GM21390 (cell line): ENCODE measurements around the gene PGF.
"Not testable (repeated sequence)": the region's sequence is repeated elsewhere in the genome, so short reads cannot be mapped to it uniquely, and the experiment has no call there.

Source experiments
- ATAC-seq: cut with Tn5 transposase; IDR thresholded peaks from one replicate; pipeline ENCODE4 v1.9.1; 2021; ENCODE audit not compliant: unreplicated experiment

PGF gene

DNA sequence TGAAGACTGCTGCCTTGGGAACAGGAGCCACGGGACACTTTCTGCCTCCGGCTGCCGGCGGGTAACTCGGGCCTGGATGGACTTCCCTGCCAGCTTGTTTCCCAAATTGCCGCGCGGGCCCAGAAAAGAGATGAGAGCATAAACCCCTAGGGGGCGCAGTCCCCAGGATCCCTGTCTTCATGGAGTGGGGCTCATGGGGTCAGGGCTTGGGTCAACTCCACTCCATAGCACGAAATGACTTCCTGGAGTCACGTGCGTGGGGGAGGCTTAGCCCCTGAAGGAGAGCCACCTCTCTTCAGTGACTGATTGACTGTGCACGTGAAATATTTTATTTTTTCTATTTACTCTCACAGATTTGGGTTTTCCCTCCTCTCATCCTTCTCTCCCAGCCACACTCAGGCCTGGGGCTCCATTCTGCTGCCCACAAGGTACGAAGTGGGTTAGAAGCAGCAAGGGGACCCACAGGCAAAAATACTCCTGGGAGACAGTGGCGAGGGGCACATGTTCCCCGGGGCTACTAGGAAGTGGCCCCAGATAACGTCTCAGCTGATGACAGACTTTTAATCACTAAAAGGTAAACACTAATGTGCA, 10.0 kb downstream of the PGF start:
- ATAC-seq, result no peak

DNA sequence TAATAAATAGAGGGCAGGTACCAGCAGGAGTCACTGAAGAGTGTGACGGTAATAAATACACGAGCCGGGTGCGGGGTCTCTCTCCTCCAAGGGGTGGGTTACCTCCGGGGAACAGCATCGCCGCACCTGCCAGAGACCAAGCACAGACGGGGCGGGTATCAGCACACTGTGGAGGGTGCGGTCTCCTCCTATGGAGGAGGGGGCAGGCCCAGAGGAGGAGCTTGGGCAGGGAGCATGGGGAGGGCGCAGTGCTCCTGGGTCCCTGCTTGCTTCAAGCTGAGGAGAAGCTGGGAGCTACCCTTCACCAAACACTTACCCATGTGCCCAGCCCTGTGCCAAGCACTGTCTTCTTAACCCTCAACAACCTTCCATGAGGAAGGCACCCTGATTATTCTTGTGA, 12.8 kb downstream of the PGF start:
- ATAC-seq, result no peak

DNA sequence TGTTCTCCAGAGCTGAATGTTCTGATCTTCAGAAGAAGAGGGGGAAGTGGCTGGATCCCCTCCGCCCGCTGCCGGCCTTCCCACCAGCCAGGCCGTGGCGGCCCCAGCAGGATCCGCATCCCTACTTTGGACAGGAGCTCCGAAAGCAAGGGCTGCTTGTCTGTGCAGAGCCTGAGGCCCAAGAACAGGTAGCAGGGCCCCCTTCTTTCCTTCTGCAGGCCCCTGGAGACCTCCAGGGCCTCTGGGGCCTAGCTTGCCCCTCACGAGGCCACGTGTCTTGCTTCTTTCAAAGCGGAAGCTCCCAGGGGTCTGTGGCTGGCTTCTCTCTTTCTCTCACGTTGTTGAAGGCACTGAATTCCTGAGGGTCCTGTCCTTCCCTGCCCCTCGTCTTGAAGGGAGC, 13.2 kb downstream of the PGF start:
- no peak for ATAC-seq

DNA sequence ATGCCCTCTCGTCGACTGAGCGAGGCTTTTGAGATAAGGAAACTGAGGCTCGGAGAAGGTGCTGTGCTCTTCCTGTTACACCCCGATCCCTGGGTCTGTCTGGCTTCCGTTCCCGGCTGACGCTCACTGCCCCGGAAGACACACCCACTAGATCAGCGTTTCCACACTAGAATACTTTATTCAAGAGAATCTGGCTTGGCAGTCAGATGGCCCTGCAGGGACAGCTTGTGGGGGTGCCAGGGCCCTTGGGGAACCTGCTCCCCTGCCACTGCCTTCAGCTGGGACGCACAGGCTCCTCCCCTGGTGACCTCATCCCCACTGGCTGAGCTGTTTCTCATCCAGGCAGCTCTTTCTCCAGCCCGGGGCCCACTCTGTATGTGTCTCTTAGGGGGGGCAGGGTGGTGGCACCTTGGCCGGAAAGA, 13.7 kb downstream of the PGF start:
- ATAC-seq, result no peak

DNA sequence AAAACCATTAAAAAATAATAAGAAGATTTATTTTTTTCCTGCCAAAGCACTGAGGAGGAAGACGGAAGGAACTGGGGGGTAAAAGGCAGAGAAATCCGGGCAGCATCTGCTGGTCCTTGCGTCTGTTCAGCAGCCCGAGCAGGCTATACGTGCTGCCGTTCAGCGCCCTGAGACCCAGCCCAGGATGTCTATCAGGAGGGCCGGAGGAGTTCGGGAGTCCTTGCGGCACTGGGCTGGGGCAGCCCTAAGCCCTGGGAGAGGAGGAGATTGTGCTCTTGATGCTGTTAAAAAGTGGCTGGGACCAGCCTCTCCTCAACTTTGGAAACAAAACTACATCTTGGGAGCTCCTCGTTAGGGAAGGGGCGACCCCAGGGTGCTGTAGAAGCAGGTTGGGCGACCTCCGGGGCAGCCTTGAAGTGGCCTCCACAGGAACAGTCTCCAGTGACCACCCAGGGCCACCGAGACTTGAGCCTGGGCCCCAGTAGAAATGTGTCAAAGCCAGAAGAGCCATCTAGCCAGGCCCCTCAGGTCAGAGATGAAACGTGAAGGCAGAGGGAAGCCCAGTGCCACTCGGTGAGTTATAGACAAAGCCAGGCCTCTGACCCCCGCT, 14.3 kb downstream of the PGF start:
- no peak for ATAC-seq

DNA sequence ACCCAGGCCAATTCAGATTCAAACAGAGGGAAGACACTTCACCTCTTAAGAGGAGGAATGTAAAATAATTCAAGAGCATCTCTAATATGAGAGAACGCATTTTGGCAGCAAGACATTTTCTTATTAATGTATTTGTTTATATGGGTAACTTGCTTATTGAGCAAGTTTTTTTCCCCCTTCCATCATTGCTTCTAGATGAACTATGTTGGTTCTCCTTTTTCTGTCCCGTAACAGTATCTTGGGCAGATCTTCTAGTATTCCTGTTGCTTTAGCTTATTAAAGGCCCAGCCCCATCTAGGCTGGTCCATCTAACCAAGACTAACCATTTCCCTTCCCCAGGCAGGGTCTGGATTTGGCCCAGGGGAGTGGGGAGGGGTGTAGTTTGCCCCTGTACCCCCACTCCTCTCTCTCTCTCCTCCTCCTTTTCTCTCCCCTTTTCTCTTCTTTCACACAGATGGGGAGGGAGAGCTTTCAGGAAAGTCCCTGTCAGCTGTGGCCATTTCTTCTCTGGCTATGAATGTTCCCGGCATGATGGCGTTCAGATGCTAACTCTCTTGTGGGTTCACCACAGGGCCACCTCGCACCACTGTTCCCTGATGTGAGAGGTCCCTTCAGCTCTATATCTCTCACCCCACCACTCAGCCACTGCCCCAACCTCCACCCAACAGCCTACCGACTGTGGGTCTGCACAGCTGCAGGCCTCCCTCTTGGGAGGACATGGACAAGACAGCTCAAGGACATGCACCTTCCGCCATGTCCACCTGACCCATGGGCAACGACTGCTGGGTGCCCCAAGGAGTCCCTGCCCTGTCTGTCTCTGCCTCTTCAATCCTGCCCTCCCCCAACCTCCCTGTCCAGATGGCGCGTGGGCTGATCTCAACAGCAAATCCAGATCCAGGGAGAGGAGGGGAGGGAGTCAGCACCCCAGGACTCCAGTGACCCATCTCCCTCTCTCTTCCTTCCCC, 16.6 kb downstream of the PGF start:
- no peak for ATAC-seq

DNA sequence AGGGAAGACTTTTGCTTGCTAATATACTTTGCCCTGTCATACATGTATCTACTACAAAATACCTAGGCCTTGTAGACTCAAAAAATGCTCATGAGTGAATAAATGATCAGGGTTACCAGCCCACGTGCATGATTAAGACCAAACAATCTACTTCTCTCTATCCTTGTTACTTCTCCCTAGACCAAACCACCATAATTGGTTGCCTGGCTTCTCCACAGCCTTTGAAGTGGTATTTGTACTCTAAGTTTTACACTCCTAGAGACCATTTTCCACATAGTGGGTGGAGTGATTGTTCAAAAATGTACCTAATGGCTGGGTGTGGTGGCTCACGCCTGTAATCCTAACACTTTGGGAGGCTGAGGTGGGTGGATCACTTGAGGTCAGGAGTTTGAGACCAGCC, 18.2 kb downstream of the PGF start:
- no peak for ATAC-seq

DNA sequence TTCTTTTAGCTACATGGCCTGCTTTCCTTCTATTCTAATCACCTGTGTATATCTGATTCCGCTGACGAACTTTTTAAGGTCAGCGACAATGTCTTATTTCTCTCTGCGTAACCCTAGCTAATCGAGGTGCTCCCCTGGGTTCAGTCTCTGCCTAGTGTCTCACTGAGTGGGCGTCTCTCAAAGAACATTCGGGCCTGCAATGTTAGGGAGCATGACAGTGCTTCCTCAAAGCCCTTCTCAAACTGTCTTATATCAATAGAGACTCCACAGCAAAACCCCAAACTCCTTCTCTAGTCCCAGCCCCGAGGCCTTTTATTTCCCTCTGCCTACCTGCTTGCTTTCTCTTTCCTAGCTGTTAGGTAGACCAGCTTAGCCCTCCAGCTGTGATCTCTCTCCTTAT, 18.7 kb downstream of the PGF start:
- no peak for ATAC-seq

DNA sequence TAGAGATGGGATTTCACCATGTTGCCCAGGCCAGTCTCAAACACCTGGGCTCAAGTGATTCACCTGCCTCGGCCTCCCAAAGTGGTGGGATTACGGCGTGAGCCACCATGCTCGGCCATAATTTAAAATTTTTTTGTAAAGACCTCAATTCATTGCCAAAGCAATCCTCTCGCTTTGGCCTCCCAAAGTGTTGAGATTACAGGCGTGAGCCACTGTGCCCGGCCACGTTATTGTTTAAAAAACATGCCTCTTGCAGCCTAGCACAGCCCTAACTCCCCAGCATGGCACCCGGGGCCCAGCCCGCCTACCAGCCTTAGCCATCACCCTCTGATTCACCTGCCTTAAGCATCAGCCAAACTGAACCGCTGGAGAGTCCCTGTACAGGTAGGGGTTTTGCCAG, 19.2 kb downstream of the PGF start:
- no peak for ATAC-seq

DNA sequence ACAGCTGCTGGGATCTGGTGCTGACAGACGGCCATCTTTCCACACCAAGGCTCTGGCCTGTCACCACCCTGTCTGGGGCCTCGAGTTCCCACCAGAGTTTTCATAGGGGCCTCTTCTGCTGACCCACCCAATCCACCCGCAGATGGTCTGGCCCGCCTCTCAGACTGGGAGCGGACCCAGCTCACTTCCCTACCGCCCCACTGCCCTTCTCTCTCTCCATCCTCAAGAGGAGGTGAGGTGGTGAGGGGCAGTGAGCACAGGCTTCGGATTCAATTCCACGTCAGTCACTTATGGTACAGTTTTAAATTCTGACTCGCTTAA, 20.1 kb downstream of the PGF start:
- ATAC-seq, result no peak

DNA sequence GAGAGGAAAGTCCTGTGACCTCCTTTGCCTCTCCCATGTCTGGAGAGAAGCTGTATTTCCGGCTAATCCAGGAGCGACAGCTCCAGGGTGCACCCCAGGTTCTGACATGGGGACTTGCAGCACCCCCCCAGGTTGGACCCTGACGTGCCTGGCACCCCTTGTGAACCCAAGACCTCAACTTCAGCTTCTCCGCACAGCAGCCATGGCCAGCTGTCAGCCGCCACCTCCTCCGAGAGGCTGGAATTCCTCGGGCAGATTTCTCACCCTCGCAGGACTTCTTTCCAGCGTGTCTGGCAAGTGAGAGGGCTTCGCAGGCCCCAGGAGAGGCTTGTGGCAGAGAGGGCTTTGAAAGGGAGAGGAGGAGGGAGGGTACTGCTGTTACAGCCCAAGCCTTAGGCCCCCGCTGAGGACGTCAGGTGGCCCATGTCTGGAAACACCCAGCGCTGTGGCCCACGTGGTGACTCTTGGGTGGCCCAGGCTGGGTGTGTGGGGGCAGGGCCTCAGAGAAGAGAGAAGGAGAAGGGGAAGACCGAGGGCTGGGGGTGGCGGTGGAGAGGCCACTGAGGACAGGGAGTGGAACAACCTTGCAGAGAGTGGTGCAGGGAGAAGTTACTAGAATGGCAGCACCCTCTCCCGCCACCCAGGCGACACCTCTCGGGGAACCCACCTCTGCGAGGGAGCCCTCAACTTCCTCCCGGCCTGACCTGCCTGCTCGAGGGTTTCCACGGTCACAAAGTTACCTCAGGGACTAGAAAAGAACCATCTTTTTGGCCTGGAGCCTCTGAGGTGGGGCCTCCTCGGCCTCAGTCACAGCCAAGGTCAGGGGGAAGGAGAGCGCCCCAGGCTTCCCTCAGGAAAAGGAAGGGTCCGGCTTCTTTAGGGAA, 20.7 kb downstream of the PGF start:
- ATAC-seq, result no peak

DNA sequence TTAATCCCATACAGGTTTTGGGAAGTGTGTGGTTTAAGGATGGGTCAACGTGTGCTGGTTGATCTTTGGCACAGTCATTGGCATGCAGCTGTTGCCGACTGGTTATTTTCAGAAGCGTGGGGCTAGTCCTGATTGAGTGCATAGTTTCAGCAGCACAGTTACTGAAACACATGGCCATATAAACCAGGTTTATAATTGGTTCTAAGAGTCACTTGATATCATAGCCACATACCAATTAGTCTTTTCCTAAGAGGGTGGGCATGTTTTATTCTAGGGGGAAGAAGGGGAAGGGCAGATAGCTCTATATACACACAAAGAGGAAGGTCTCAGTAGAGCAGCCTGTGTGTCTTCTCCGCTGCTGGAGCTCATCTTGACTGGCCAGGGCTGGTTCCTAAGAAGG, 21.4 kb downstream of the PGF start:
- no peak for ATAC-seq

DNA sequence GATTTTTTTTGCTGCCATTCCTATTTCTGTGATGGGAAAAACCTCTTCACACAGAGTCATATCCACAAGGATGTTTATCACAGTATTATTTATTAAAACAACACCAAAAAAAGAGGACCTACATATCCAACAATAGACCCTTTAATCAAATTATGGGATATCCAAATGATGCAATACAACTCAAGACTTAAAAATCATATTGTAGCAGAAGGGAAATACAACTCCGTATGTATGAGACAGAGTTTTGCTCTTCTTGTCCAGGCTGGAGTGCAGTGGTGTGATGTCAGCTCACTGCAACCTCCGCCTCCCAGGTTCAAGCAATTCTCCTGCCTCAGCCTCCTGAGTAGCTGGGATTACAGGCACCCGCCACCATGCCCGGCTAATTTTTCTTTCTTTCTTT, 22.5 kb downstream of the PGF start:
- not testable (repeated sequence) for ATAC-seq

DNA sequence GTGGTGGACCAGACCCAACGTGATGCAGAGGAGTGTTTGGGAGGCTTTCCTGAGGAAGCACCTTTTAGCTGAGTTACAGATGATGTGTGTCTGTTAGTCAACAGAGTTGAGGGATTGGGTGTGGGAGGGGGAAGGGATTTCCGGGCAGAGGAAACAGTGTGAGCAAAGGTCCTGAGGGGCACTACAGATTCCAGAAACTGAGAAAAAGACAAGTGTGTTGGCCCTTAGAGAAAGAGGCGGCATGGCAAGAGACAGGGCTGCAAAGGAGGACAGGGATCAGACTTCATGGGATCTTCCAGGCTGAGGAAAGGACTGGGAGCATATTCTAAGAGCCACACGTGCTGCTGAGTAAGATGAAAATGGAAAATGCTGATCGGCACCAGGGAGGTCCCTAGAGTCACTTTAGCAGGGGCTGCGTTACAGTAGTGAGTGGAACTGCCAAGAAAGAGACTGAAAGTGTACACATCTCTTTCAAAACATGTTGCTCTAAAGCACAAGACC, 22.9 kb downstream of the PGF start:
- no peak for ATAC-seq

DNA sequence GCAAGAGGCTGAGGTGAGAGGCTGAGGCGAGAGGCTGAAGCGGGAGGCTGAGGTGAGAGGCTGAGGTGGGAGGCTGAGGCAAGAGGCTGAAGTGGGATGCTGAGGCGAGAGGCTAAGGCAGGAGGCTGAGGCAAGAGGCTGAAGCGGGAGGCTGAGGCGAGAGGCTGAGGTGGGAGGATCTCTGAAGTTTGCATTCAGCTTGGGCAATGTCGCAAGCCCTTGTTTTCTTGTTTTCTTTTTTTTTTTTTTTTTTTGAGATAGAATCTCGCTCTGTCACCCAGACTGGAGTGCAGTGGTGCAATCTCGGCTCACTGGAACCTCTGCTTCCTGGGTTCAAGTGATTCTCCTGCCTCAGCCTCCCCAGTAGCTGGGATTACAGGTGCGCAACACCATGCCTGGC, 23.7 kb downstream of the PGF start:
- ATAC-seq, result not testable (repeated sequence)

DNA sequence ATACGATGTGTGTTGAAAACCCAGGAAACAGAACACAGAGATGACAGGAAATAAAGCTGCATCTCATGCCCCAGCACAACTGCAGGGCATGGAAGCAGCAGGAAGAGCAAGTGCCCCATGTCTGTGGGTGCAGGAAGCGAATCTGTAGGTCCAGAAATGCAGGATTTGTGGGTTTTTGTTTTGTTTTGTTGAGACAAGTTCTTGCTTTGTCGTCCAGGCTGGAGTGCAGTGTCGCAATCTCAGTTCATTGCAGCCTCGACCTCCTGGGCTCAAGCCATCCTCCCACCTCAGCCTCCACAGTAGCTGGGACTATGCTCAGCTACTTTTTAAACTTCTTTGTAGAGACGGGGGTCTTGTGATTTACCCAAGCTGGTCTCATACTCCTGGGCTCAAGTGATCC, 26.2 kb downstream of the PGF start:
- no peak for ATAC-seq

DNA sequence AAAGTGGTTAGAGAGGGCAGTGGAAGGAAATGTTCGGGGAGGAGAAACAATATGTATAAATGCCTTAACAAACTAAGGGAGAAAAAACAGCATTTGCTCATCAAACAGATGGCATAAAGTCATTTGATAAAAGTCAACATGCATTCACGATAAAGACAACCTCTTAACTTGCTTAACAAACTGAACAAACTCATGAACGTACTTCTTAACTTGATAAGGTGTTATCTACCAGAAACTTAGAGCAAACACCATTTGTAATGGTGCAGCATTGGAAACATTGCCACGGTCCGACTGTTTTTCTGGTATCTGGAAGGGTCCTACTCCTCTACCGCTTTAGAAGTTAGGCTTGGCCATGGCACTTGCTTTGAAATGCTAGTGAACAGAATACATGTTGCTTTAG, 28.2 kb downstream of the PGF start:
- ATAC-seq, result no peak

DNA sequence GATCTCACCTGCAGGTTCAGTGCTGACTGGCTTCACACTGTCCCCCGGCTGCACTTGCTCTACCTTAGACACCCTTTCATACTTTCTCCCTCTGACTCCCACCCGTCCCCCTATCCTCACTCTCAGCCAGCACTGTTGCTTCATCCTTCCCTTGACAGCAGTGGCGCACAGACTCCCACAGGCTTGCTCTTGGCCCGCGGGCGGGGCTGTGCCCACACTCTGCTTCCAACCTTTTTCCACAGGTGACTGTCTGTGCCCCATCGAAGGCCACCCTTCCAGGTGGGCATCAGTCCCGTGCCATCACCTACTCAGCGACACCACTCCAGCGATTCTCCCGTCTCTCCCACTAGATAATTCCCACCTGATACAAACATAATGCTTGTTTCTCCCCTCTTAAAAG, 31.3 kb downstream of the PGF start:
- ATAC-seq, result no peak

DNA sequence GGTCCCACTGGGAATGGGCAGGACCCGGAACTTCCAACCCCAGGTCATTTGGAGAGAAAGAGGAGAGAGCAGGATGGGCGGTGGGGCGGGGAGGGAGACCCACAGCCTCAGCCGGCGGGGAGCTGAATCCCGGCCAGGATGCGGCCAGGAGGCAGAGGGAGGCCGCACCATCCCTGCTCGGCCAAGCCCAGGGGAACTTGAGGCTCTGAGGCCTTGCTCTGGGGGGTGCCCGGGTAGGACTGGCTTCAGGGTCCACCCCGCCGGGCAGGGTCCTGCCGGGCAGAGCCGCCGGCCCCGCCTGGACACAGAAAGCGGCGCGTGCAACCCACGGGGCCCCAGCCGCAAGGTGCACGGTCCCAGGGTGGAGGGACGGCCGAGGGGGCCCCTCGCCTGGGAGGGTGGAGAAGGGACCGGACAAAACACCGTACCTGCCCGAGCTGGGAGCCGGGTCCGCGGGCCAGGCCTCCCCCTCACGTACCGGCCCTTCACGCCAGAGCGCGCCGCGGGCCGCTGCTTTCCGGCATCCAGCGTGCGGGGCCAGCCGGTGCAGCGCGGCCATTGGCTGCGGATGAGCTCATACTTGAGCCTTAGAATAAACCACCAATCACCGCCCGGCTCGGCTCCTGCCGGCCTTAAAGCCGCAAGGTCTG, 32.5 kb downstream of the PGF start, which contains the start of gene RPS6KL1:
TSS of gene RPS6KL1 (minus strand) at position 509 of the 650 bp plus-strand sequence. CDS start 1,719 bp downstream, outside the sequence.
- peak; percentile 85 for ATAC-seq

DNA sequence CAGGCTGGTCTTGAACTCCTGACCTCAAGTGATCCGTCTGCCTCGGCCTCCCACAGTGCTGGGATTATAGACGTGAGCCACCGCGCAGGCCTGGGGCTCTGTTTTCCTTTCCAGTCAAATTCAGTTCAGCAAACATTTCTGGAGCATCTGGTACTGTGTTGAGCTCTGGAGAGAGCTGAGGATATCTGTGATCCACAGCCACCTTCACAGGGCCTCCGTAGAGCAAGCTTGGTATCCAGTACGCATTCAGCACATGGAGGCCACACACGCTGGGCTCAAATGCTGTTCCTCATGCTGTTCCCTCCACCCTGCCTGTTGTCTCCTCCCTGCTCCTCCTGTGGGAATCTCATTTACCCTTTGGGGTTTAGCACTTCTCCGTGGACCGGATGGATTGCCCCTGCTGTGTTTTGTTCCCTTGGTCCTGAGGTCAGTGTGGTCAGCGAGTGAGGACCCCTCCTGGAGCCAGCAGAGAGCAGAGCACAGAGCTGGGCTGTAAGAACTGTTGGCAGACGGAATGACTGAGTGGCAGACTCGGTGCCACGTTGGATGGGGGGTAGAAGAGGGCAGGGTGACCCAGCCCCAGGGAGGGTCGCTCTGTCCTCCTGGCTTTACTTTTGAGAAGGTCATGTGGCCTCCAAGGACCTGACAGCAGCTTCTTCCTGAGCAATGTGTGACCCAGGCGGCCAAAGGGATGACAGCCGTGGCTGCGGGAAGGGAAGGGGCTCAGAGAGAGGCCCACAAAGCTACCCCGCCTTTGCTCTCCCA, 33.2 kb downstream of the PGF start:
- ATAC-seq, result no peak
